ENCODE results near the gene UBE2I.

DNA sequence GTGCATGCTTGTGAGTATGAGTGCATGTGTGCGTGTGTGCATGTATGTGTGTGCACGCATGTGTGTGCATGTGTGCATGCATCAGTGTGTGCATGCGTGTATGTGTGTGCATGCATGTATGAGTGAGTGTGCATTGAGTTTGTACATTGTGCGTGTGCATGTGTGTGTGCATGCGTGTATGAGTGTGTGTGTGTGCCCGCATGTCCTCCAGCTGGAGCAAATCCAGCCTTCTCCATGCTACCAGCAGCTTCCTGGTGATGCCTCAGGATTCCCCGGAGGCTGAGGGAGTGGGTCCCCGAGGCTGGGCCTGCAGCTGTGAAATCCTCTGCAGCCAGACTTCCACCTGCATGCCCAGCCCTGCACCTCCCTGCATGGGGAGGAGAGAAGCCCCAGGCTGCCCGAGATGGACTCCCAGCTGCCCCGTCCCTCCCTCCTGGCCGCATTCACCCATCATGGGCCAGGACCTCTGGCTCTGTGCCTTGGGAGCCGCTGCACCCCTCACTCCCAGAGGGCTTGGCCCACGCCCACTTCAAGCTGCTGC lies 44.3 kb upstream of the UBE2I start:
- TF ChIP-seq, protein P1, sequence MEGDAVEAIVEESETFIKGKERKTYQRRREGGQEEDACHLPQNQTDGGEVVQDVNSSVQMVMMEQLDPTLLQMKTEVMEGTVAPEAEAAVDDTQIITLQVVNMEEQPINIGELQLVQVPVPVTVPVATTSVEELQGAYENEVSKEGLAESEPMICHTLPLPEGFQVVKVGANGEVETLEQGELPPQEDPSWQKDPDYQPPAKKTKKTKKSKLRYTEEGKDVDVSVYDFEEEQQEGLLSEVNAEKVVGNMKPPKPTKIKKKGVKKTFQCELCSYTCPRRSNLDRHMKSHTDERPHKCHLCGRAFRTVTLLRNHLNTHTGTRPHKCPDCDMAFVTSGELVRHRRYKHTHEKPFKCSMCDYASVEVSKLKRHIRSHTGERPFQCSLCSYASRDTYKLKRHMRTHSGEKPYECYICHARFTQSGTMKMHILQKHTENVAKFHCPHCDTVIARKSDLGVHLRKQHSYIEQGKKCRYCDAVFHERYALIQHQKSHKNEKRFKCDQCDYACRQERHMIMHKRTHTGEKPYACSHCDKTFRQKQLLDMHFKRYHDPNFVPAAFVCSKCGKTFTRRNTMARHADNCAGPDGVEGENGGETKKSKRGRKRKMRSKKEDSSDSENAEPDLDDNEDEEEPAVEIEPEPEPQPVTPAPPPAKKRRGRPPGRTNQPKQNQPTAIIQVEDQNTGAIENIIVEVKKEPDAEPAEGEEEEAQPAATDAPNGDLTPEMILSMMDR (conservative IDR thresholded peaks at IDR 0.05; ENCODE audit: low read depth, low read length) = no peak
- no peak for TF ChIP-seq MXI1 (IDR thresholded peaks at IDR 0.05; ENCODE audit: borderline replicate concordance, low read depth, low read length)
- no peak for TF ChIP-seq POLR2A (IDR thresholded peaks at IDR 0.05; ENCODE audit: low read depth, low read length)
- TF ChIP-seq CEBPB (IDR thresholded peaks at IDR 0.05; ENCODE audit: low read depth, low read length) = no peak
- TF ChIP-seq RAD21 (IDR thresholded peaks at IDR 0.05; ENCODE audit: low read length) = no peak
- TF ChIP-seq FOS (IDR thresholded peaks at IDR 0.05; ENCODE audit: low read depth, low read length) = no peak
- TF ChIP-seq NFE2L2 (IDR thresholded peaks at IDR 0.05; ENCODE audit: low read depth, low read length) = no peak
- TF ChIP-seq RCOR1 (IDR thresholded peaks at IDR 0.05; ENCODE audit: insufficient replicate concordance, low read length) = no peak
- TF ChIP-seq, protein P2, sequence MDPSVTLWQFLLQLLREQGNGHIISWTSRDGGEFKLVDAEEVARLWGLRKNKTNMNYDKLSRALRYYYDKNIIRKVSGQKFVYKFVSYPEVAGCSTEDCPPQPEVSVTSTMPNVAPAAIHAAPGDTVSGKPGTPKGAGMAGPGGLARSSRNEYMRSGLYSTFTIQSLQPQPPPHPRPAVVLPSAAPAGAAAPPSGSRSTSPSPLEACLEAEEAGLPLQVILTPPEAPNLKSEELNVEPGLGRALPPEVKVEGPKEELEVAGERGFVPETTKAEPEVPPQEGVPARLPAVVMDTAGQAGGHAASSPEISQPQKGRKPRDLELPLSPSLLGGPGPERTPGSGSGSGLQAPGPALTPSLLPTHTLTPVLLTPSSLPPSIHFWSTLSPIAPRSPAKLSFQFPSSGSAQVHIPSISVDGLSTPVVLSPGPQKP (IDR thresholded peaks at IDR 0.05; ENCODE audit: borderline replicate concordance, low read depth, low read length) = no peak
- TF ChIP-seq MAFK (IDR thresholded peaks at IDR 0.05; ENCODE audit: low read depth, low read length) = no peak
- TF ChIP-seq, protein P3, sequence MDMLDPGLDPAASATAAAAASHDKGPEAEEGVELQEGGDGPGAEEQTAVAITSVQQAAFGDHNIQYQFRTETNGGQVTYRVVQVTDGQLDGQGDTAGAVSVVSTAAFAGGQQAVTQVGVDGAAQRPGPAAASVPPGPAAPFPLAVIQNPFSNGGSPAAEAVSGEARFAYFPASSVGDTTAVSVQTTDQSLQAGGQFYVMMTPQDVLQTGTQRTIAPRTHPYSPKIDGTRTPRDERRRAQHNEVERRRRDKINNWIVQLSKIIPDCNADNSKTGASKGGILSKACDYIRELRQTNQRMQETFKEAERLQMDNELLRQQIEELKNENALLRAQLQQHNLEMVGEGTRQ (IDR thresholded peaks at IDR 0.05; ENCODE audit: low read depth, low read length) = no peak
